ENCODE results near the gene FCN1.

FCN1 gene

GRCh38 chr9:134915046-134915985, 2.4 kb downstream of the FCN1 start:
- DNase-seq = no peak

GRCh38 chr9:134914501-134914834, 3.2 kb downstream of the FCN1 start:
- no peak for DNase-seq

GRCh38 chr9:134913713-134914500, 3.8 kb downstream of the FCN1 start:
- DNase-seq = no peak

GRCh38 chr9:134913041-134913712, 4.5 kb downstream of the FCN1 start:
- no peak for DNase-seq

- DNase-seq = no peak
These were observed 5.4 kb downstream of the FCN1 start for GRCh38 chr9:134912126-134912840.

GRCh38 chr9:134909511-134910481, 7.9 kb downstream of the FCN1 start:
- DNase-seq = no peak

- no peak for DNase-seq
These were observed 9.0 kb downstream of the FCN1 start for GRCh38 chr9:134908524-134909309.

- no peak for DNase-seq
These were observed 14.8 kb downstream of the FCN1 start for GRCh38 chr9:134902936-134903335.

- no peak for DNase-seq
These were observed 17.9 kb downstream of the FCN1 start for GRCh38 chr9:134899818-134900217.

- DNase-seq = no peak
These were observed 18.5 kb downstream of the FCN1 start for GRCh38 chr9:134899168-134899567.

GRCh38 chr9:134898319-134898718, 19.4 kb downstream of the FCN1 start:
- no peak for DNase-seq

GRCh38 chr9:134897584-134898170, 20.0 kb downstream of the FCN1 start:
- DNase-seq = no peak

GRCh38 chr9:134896834-134897583, 20.7 kb downstream of the FCN1 start:
- no peak for DNase-seq

GRCh38 chr9:134895908-134896833, 21.5 kb downstream of the FCN1 start:
- DNase-seq = peak in 13 of 56 donors; percentile 3 to 64 (median 19)

- DNase-seq = no peak
These were observed 22.2 kb downstream of the FCN1 start for GRCh38 chr9:134895567-134895907.

- no peak for DNase-seq
These were observed 22.6 kb downstream of the FCN1 start for GRCh38 chr9:134895097-134895496.
